GM19438 (cell line): ENCODE measurements around the gene PTBP2.
A peak's percentile ranks its signal among the peaks of the same experiment; 100 is the strongest.

Experiments
- ATAC-seq: cut with Tn5 transposase; IDR thresholded peaks from one replicate; pipeline ENCODE4 v1.9.1; 2021; ENCODE audit warnings: low read depth; ENCODE audit not compliant: unreplicated experiment

Gene PTBP2

GRCh38 chr1:96815914-96816313, 94.3 kb downstream of the PTBP2 start:
- ATAC-seq: no peak

GRCh38 chr1:96820107-96820506, 98.5 kb downstream of the PTBP2 start:
- ATAC-seq: no peak

GRCh38 chr1:96820671-96821070, 99.1 kb downstream of the PTBP2 start:
- no peak for ATAC-seq

- no peak for ATAC-seq
Measured at GRCh38 chr1:96825231-96825630, 103.6 kb downstream of the PTBP2 start.

- ATAC-seq: no peak
Measured at GRCh38 chr1:96825950-96826576, 104.5 kb downstream of the PTBP2 start.

- ATAC-seq: no peak
Measured at GRCh38 chr1:96833376-96833775, 111.8 kb downstream of the PTBP2 start.

- ATAC-seq: no peak
Measured at GRCh38 chr1:96834986-96835385, 113.4 kb downstream of the PTBP2 start.

- no peak for ATAC-seq
Measured at GRCh38 chr1:96837057-96837780, 115.6 kb downstream of the PTBP2 start.

- no peak for ATAC-seq
Measured at GRCh38 chr1:96837781-96838216, 116.2 kb downstream of the PTBP2 start.

GRCh38 chr1:96840396-96840795, 118.8 kb downstream of the PTBP2 start:
- ATAC-seq: no peak

GRCh38 chr1:96842215-96842614, 120.6 kb downstream of the PTBP2 start:
- no peak for ATAC-seq

GRCh38 chr1:96843196-96843595, 121.6 kb downstream of the PTBP2 start:
- no peak for ATAC-seq

- ATAC-seq: no peak
Measured at GRCh38 chr1:96843601-96844000, 122.0 kb downstream of the PTBP2 start.

GRCh38 chr1:96845464-96845863, 123.9 kb downstream of the PTBP2 start:
- peak; percentile 81 for ATAC-seq

- ATAC-seq: no peak
Measured at GRCh38 chr1:96861836-96862235, 140.3 kb downstream of the PTBP2 start.

GRCh38 chr1:96863449-96863848, 141.9 kb downstream of the PTBP2 start:
- no peak for ATAC-seq
